ENCODE data around the gene TOMT.
"Not testable (repeated sequence)": the region's sequence is repeated elsewhere in the genome, so short reads cannot be mapped to it uniquely, and the experiment has no call there.

Gene TOMT

GRCh38 chr11:72127923-72128322 is 22.2 kb downstream of the TOMT start:
- no peak for DNase-seq (ENCODE audit: low read depth)

- no peak for DNase-seq (ENCODE audit: low read depth)
Measured at GRCh38 chr11:72129381-72129780, 23.7 kb downstream of the TOMT start.

GRCh38 chr11:72132646-72133045 is 26.9 kb downstream of the TOMT start:
- no peak for DNase-seq (ENCODE audit: low read depth)

GRCh38 chr11:72135473-72135872 is 29.7 kb downstream of the TOMT start, which contains the start of gene FOLR3:
FOLR3 (plus strand) TSS chr11:72135725; CDS start chr11:72135953, 228 bp downstream.
- DNase-seq (ENCODE audit: low read depth): not testable (repeated sequence)

- DNase-seq (ENCODE audit: low read depth): no peak
Measured at GRCh38 chr11:72135891-72136683, 30.4 kb downstream of the TOMT start.

- DNase-seq (ENCODE audit: low read depth): no peak
Measured at GRCh38 chr11:72136684-72137262, 31.0 kb downstream of the TOMT start.

GRCh38 chr11:72138821-72139390 is 33.2 kb downstream of the TOMT start:
- DNase-seq (ENCODE audit: low read depth): no peak

GRCh38 chr11:72139500-72139899 is 33.8 kb downstream of the TOMT start:
- no peak for DNase-seq (ENCODE audit: low read depth)

GRCh38 chr11:72140661-72141060 is 34.9 kb downstream of the TOMT start:
- no peak for DNase-seq (ENCODE audit: low read depth)

GRCh38 chr11:72141066-72141465 is 35.3 kb downstream of the TOMT start:
- DNase-seq (ENCODE audit: low read depth): no peak

- not testable (repeated sequence) for DNase-seq (ENCODE audit: low read depth)
Measured at GRCh38 chr11:72142086-72142485, 36.4 kb downstream of the TOMT start.

GRCh38 chr11:72142543-72142942 is 36.8 kb downstream of the TOMT start:
- DNase-seq (ENCODE audit: low read depth): not testable (repeated sequence)

- no peak for DNase-seq (ENCODE audit: low read depth)
Measured at GRCh38 chr11:72144807-72145565, 39.3 kb downstream of the TOMT start.

GRCh38 chr11:72146625-72147024 is 40.9 kb downstream of the TOMT start:
- DNase-seq (ENCODE audit: low read depth): no peak

- DNase-seq (ENCODE audit: low read depth): no peak
Measured at GRCh38 chr11:72150882-72151281, 45.2 kb downstream of the TOMT start.

GRCh38 chr11:72153874-72154273 is 48.1 kb downstream of the TOMT start:
- not testable (repeated sequence) for DNase-seq (ENCODE audit: low read depth)

GRCh38 chr11:72154816-72155215 is 49.1 kb downstream of the TOMT start:
- DNase-seq (ENCODE audit: low read depth): no peak

GRCh38 chr11:72155751-72156150 is 50.0 kb downstream of the TOMT start:
- DNase-seq (ENCODE audit: low read depth): no peak

GRCh38 chr11:72157131-72157530 is 51.4 kb downstream of the TOMT start:
- no peak for DNase-seq (ENCODE audit: low read depth)

Data from stimulated activated CD8-positive, alpha-beta memory T cell treated with anti-CD3 and anti-CD28 coated beads, Interleukin-12 subunit alpha, Interleukin-12 subunit beta, amount 100 ng/mL, for 4 hours (primary cell).